Liver (tissue), 3 donors: Measurements from ENCODE around the gene HEATR5A.

Source experiments
- GABPA ChIP-seq, 2 donors: IDR thresholded peaks in 1 of 2; conservative IDR thresholded peaks in 1 of 2; 2 replicates each; pipeline ENCODE4 v1.6.1; 2016; ENCODE audit warnings: antibody characterized with exemption in 2 of 2, mild to moderate bottlenecking in 1 of 2, moderate library complexity in 1 of 2
- HNF4A ChIP-seq, 2 donors: conservative IDR thresholded peaks; 2 replicates each; pipeline ENCODE4 v1.6.1; 2016; ENCODE audit warnings: antibody characterized with exemption in 2 of 2, mild to moderate bottlenecking in 2 of 2
- NR2F2 ChIP-seq: IDR thresholded peaks from 2 replicates; pipeline ENCODE4 v1.6.1; 2016; ENCODE audit warnings: antibody characterized with exemption
- RAD21 ChIP-seq, 2 donors: IDR thresholded peaks; 2 replicates each; pipeline ENCODE4 v1.6.1; 2016; ENCODE audit warnings: antibody characterized with exemption in 2 of 2, mild to moderate bottlenecking in 2 of 2
- SP1 ChIP-seq: IDR thresholded peaks from 2 replicates; pipeline ENCODE4 v1.6.1; 2018; ENCODE audit warnings: antibody characterized with exemption, mild to moderate bottlenecking
- TF ChIP-seq, protein P1 (sequence below): fragments of 150-350 bp; IDR thresholded peaks from 2 replicates; pipeline ENCODE4 v1.5.1; 2017; ENCODE audit warnings: improper control_type of control experiment, low read depth, low read length; ENCODE audit not compliant: missing input control
- TF ChIP-seq, protein P2 (sequence below): IDR thresholded peaks from 2 replicates; pipeline ENCODE4 v1.6.1; 2016; ENCODE audit warnings: antibody characterized with exemption
- TF ChIP-seq, protein P3 (sequence below): IDR thresholded peaks from 2 replicates; pipeline ENCODE4 v1.6.1; 2016; ENCODE audit warnings: antibody characterized with exemption
- TF ChIP-seq, protein P4 (sequence below): IDR thresholded peaks from 2 replicates; pipeline ENCODE4 v1.6.1; 2016; ENCODE audit warnings: antibody characterized with exemption
- TF ChIP-seq, protein P5 (sequence below): IDR thresholded peaks from 2 replicates; pipeline ENCODE4 v1.6.1; 2016; ENCODE audit warnings: antibody characterized with exemption, mild to moderate bottlenecking
- donor health status: healthy.
- donor health status: healthy.

DNA sequence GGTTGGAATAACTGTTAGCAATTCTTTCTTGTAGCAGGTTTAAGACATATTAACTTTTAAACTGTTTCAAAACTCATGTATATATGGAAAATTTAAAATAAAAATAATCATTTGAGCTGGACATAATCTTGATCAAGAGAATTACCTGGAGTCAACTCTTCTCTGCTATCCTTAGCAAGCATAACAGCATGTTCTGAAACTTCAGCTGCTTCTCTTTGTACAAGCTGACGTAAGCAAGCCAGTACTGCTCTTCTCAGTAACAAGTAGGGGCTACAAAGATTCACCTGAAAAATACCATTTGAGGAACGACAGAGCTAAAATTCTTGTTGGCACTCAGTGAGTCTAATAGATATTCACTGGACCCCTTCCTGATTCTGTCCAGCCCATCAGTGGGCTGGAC is 83.0 kb downstream of the HEATR5A start:
- TF ChIP-seq SP1 (no peak), GABPA (IDR thresholded peaks at IDR 0.05 in 1 of 2, conservative IDR thresholded peaks at IDR 0.05 in 1 of 2) (no peak), HNF4A (conservative IDR thresholded peaks at IDR 0.05) (no peak), NR2F2 (no peak), RAD21 (IDR thresholded peaks at IDR 0.05) (no peak)
- TF ChIP-seq, protein P1, sequence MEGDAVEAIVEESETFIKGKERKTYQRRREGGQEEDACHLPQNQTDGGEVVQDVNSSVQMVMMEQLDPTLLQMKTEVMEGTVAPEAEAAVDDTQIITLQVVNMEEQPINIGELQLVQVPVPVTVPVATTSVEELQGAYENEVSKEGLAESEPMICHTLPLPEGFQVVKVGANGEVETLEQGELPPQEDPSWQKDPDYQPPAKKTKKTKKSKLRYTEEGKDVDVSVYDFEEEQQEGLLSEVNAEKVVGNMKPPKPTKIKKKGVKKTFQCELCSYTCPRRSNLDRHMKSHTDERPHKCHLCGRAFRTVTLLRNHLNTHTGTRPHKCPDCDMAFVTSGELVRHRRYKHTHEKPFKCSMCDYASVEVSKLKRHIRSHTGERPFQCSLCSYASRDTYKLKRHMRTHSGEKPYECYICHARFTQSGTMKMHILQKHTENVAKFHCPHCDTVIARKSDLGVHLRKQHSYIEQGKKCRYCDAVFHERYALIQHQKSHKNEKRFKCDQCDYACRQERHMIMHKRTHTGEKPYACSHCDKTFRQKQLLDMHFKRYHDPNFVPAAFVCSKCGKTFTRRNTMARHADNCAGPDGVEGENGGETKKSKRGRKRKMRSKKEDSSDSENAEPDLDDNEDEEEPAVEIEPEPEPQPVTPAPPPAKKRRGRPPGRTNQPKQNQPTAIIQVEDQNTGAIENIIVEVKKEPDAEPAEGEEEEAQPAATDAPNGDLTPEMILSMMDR, result no peak
- TF ChIP-seq, protein P2, sequence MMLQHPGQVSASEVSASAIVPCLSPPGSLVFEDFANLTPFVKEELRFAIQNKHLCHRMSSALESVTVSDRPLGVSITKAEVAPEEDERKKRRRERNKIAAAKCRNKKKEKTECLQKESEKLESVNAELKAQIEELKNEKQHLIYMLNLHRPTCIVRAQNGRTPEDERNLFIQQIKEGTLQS, result no peak
- TF ChIP-seq, protein P3, sequence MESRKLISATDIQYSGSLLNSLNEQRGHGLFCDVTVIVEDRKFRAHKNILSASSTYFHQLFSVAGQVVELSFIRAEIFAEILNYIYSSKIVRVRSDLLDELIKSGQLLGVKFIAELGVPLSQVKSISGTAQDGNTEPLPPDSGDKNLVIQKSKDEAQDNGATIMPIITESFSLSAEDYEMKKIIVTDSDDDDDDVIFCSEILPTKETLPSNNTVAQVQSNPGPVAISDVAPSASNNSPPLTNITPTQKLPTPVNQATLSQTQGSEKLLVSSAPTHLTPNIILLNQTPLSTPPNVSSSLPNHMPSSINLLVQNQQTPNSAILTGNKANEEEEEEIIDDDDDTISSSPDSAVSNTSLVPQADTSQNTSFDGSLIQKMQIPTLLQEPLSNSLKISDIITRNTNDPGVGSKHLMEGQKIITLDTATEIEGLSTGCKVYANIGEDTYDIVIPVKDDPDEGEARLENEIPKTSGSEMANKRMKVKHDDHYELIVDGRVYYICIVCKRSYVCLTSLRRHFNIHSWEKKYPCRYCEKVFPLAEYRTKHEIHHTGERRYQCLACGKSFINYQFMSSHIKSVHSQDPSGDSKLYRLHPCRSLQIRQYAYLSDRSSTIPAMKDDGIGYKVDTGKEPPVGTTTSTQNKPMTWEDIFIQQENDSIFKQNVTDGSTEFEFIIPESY, result no peak
- TF ChIP-seq, protein P4, sequence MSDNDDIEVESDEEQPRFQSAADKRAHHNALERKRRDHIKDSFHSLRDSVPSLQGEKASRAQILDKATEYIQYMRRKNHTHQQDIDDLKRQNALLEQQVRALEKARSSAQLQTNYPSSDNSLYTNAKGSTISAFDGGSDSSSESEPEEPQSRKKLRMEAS, result no peak
- TF ChIP-seq, protein P5, sequence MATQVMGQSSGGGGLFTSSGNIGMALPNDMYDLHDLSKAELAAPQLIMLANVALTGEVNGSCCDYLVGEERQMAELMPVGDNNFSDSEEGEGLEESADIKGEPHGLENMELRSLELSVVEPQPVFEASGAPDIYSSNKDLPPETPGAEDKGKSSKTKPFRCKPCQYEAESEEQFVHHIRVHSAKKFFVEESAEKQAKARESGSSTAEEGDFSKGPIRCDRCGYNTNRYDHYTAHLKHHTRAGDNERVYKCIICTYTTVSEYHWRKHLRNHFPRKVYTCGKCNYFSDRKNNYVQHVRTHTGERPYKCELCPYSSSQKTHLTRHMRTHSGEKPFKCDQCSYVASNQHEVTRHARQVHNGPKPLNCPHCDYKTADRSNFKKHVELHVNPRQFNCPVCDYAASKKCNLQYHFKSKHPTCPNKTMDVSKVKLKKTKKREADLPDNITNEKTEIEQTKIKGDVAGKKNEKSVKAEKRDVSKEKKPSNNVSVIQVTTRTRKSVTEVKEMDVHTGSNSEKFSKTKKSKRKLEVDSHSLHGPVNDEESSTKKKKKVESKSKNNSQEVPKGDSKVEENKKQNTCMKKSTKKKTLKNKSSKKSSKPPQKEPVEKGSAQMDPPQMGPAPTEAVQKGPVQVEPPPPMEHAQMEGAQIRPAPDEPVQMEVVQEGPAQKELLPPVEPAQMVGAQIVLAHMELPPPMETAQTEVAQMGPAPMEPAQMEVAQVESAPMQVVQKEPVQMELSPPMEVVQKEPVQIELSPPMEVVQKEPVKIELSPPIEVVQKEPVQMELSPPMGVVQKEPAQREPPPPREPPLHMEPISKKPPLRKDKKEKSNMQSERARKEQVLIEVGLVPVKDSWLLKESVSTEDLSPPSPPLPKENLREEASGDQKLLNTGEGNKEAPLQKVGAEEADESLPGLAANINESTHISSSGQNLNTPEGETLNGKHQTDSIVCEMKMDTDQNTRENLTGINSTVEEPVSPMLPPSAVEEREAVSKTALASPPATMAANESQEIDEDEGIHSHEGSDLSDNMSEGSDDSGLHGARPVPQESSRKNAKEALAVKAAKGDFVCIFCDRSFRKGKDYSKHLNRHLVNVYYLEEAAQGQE, result no peak
